ENCODE results near the gene HMGCLL1.

DNA sequence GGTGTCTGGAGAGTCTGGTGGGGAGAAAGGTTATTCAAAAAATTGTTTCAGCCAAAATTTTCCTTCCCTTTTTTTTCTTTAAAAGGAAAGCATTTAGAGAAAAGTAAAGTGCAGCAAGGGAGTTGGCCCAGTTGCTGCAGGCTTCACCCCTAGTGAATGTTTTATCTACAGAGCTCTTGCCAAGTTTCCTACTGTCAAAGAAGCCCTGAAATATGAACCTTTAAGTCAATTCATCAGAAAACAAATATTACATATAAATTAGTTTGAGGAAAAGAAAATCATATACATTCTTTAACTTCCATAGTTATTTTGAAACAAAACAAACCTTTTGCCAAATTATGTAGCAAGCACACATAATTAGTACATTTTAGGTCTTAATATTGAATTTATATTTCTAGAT is 25.0 kb upstream of the HMGCLL1 start:
- TF ChIP-seq EZH2 (IDR thresholded peaks at IDR 0.05; ENCODE audit: borderline replicate concordance): no peak
- TF ChIP-seq CTCF (IDR thresholded peaks at IDR 0.05; ENCODE audit: poor library complexity): no peak
- TF ChIP-seq EZH2phosphoT487 (IDR thresholded peaks at IDR 0.05; ENCODE audit: low read depth, severe bottlenecking, unreplicated experiment): no peak
